Measurements from ENCODE around the gene CNTNAP2.

Gene CNTNAP2

DNA sequence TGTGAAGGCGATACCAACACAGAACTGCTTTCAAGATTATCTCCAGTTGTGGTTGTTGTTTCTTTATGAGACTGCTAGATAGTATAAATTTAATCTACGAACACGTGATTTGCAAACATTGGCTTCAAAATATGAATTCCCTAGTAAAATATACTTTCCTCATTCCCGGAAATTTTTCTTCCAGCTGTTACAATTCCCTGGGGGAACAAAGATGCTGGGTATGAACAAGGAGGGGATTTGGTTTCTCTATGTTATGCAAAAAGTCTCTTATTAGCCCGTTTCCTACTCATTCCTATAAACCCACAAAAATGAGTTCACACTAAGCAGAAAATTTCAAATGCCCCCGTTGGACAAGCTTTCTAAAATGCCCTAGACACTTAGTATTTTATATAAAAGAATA lies 928.3 kb downstream of the CNTNAP2 start:
- TF ChIP-seq, protein P1, sequence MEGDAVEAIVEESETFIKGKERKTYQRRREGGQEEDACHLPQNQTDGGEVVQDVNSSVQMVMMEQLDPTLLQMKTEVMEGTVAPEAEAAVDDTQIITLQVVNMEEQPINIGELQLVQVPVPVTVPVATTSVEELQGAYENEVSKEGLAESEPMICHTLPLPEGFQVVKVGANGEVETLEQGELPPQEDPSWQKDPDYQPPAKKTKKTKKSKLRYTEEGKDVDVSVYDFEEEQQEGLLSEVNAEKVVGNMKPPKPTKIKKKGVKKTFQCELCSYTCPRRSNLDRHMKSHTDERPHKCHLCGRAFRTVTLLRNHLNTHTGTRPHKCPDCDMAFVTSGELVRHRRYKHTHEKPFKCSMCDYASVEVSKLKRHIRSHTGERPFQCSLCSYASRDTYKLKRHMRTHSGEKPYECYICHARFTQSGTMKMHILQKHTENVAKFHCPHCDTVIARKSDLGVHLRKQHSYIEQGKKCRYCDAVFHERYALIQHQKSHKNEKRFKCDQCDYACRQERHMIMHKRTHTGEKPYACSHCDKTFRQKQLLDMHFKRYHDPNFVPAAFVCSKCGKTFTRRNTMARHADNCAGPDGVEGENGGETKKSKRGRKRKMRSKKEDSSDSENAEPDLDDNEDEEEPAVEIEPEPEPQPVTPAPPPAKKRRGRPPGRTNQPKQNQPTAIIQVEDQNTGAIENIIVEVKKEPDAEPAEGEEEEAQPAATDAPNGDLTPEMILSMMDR (IDR thresholded peaks at IDR 0.05; ENCODE audit: control insufficient read depth, extremely low read depth, insufficient read depth), result no peak
- no peak overlapping the region for H3K4me3 ChIP-seq (ENCODE audit: low read depth, low read length)
- DNase-seq (ENCODE audit: low read depth), result no peak

DNA sequence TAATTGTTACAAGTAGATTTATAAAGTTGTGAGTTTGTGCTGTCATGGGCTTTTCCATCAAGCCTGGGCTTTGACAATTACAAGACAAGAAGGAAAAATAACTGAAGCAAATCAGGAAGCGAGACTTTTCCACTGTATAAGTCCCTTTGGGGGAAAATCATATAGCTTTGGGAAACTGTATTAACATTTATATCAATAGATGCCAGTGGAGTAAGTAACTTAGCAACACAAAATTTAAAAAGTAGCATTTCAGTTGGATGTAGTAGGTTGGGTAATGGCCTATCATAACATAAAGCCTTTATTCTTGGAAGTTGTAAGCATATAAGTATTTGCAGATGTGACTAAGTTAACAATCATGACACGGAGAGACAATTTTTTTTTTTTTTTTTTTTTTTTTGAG lies 931.1 kb downstream of the CNTNAP2 start:
- TF ChIP-seq, protein P1 (IDR thresholded peaks at IDR 0.05; ENCODE audit: control insufficient read depth, extremely low read depth, insufficient read depth), result no peak
- DNase-seq (ENCODE audit: low read depth), result no peak
- no peak overlapping the region for H3K4me3 ChIP-seq (ENCODE audit: low read depth, low read length)

DNA sequence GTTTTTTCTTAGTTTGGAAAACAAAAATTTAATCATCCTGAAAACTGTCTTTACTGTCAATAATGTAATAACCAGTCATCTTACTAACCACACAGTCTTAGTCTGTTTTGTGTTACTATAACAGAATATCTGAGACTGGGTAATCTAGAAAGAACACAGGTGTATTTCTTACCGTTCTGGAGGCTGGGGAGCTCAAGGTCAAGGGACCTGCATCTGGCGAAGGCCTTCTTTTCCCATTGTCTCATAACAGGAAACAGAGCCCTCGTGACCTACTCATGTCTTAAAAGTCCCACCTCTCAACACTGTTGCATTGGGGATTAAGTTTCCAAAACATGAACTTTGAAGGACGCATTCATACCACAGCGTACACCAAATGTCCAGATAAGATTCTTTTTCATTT lies 932.3 kb downstream of the CNTNAP2 start:
- no peak for DNase-seq (ENCODE audit: low read depth)
- TF ChIP-seq, protein P1 (IDR thresholded peaks at IDR 0.05; ENCODE audit: control insufficient read depth, extremely low read depth, insufficient read depth), result no peak
- no peak overlapping the region for H3K4me3 ChIP-seq (ENCODE audit: low read depth, low read length)

DNA sequence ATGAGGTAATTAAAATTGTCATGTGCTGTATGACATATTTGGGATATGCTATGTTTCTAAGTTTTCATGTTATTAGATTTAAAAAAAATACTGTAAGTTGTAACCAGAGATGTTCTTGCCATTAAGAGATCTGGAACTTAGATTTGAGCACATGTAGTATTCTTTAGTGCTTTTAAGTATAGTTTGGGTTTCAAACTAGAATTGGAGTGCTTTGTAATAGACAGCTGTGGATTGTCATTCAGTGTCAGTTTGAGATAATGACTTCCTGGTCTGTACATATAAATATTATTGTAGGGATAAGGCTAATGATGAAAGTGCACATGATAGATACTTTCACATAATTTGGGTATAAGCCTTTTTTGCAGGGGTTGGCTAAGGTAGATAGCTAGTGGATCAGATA lies 936.2 kb downstream of the CNTNAP2 start:
- no peak for DNase-seq (ENCODE audit: low read depth)
- TF ChIP-seq, protein P1 (IDR thresholded peaks at IDR 0.05; ENCODE audit: control insufficient read depth, extremely low read depth, insufficient read depth), result no peak
- H3K4me3 ChIP-seq (ENCODE audit: low read depth, low read length), result no peak overlapping the region

DNA sequence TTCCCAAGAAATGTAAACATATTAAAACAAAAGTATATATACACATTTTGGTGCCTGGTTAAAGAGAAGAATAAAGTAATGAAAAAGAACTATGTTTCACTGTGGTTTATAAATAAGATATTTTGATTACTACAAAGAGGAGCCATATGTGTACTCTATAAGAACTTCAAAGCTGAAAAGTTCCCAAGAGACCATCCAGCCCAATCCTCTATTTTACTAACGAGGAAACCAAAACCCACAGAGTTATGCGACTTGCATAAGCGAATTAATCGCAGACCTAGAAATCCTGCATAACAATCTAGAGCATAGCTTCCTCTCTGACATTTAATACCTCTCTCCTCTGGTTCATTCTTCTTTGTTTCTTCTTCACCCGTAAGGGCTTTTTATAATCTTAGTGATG lies 937.1 kb downstream of the CNTNAP2 start:
- no peak for DNase-seq (ENCODE audit: low read depth)
- TF ChIP-seq, protein P1 (IDR thresholded peaks at IDR 0.05; ENCODE audit: control insufficient read depth, extremely low read depth, insufficient read depth), result no peak
- no peak overlapping the region for H3K4me3 ChIP-seq (ENCODE audit: low read depth, low read length)

DNA sequence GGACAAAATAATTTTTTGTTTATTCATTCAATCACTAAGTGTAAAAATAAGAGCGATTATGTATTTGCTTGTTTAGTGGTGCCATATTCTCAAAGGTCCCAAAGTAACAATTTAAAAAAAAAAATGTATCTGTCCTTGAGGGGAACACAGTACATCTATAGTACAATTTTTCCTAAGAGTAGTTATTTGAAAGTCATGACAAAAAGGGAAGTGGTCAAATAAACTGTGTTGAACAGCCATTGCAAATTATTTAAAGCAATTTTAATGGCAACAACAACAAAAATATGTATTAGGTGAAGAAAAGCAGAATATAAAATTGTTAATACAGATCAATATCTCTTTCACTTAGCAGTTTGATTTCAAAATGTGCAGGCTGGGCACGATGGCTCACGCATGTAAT lies 943.5 kb downstream of the CNTNAP2 start:
- TF ChIP-seq, protein P1 (IDR thresholded peaks at IDR 0.05; ENCODE audit: control insufficient read depth, extremely low read depth, insufficient read depth), result no peak
- no peak overlapping the region for H3K4me3 ChIP-seq (ENCODE audit: low read depth, low read length)
- no peak for DNase-seq (ENCODE audit: low read depth)

DNA sequence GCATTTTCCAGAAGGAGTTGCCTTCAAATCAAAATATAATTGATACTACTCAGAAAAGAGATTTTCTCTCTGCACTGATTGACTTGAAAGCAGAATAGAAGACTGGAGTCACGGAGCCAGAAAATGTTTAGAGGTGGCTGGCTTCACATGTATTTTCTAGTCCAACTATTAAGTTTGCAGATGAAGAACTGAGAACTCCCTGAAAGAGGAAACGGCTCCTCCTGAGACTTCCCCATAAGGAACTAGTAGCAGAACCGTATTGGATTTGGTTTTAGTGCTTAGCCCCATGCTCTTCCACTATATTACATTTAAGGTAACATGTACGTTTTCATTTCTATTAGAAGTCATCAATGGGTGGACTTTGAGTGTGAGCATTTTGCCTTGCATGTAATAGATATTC lies 946.3 kb downstream of the CNTNAP2 start:
- no peak for DNase-seq (ENCODE audit: low read depth)
- H3K4me3 ChIP-seq (ENCODE audit: low read depth, low read length), result no peak overlapping the region
- TF ChIP-seq, protein P1 (IDR thresholded peaks at IDR 0.05; ENCODE audit: control insufficient read depth, extremely low read depth, insufficient read depth), result no peak
